Thyroid gland (tissue), 4 donors: ENCODE results near the gene ZNF682.
"Not testable (repeated sequence)": the region's sequence is repeated elsewhere in the genome, so short reads cannot be mapped to it uniquely, and the experiment has no call there.

Experiments
- CTCF ChIP-seq, 6 experiments: fragments of 200-600 bp in 3 of 6; fragments of 450-650 bp in 3 of 6; sonication (generic) in 3 of 6; IDR thresholded peaks; one replicate each; pipeline ENCODE4 v1.5.1; 2016 to 2019; ENCODE audit warnings: antibody characterized with exemption in 6 of 6, mild to moderate bottlenecking in 2 of 6, inconsistent platforms in 1 of 6, moderate library complexity in 1 of 6
- POLR2A ChIP-seq, 2 donors: fragments of 450-650 bp; IDR thresholded peaks; one replicate each; pipeline ENCODE4 v1.6.1; 2017; ENCODE audit warnings: antibody characterized with exemption in 2 of 2, mild to moderate bottlenecking in 2 of 2, moderate library complexity in 1 of 2

DNA sequence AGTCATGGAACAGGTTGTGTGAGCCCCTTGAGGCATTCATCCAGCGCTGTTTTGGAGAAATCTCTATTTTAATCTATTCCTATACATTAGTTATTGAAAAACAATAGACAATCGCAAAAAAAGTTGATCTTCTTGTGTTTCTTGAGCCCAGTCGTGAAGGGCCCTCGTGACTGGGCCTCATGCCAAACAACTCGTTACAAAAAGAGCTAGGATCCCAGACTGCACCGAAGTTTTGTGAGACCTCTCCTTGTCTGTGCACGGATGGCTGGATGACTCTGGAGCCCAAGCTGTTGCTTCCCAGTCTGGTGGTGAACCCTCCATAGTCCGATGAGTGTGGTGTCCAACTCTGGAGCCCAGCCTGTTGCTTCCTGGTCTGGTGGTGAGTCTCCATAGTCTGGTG lies 81.5 kb downstream of the ZNF682 start:
- TF ChIP-seq CTCF (IDR thresholded peaks at IDR 0.05), result not testable (repeated sequence)
- TF ChIP-seq POLR2A (IDR thresholded peaks at IDR 0.05), result peak in 1 of 2 donors; percentile 39
